NB4 (cell line): ENCODE data around the gene C1QTNF12.

Experiments used
- DNase-seq: peaks from one replicate; pipeline ENCODE4 v3.0.0; 2010; ENCODE audit warnings: low read depth
- H3K4me3 ChIP-seq: one replicate; pipeline ENCODE4 v1.5.1; 2011; ENCODE audit warnings: mild to moderate bottlenecking, low read depth, low read length, moderate library complexity
- CTCF ChIP-seq: IDR thresholded peaks from one replicate; pipeline ENCODE4 v1.5.1; 2012; ENCODE audit warnings: low read depth, low read length
- MAX ChIP-seq: IDR thresholded peaks from 2 replicates; pipeline ENCODE4 v1.6.1; 2011; ENCODE audit warnings: low read depth, low read length
- MYC ChIP-seq: IDR thresholded peaks from 2 replicates; pipeline ENCODE4 v1.6.1; 2011; ENCODE audit warnings: low read depth, low read length
- POLR2A ChIP-seq: IDR thresholded peaks from 2 replicates; pipeline ENCODE4 v1.6.1; 2011; ENCODE audit warnings: mild to moderate bottlenecking; ENCODE audit not compliant: insufficient read length; ENCODE audit errors: extremely low read depth

The C1QTNF12 gene

GRCh38 chr1:1245178-1245816, 1.2 kb downstream of the C1QTNF12 start:
- H3K4me3 ChIP-seq, result no peak overlapping the region
- no peak for DNase-seq
- TF ChIP-seq CTCF (no peak), POLR2A (no peak), MYC (no peak), MAX (no peak)

GRCh38 chr1:1244192-1244811, 2.2 kb downstream of the C1QTNF12 start:
- H3K4me3 ChIP-seq, result no peak overlapping the region
- no peak for DNase-seq
- TF ChIP-seq MYC (no peak), CTCF (no peak), MAX (no peak), POLR2A (no peak)

- no peak for TF ChIP-seq MAX
- no peak for TF ChIP-seq POLR2A
- no peak for TF ChIP-seq MYC
- TF ChIP-seq CTCF, result no peak
- H3K4me3 ChIP-seq, result no peak overlapping the region
- no peak for DNase-seq
Observed at GRCh38 chr1:1243807-1244191, 2.7 kb downstream of the C1QTNF12 start.

GRCh38 chr1:1243266-1243660, 3.3 kb downstream of the C1QTNF12 start:
- TF ChIP-seq CTCF, result no peak
- no peak for TF ChIP-seq POLR2A
- TF ChIP-seq MAX, result no peak
- H3K4me3 ChIP-seq, result no peak overlapping the region
- no peak for DNase-seq

- no peak overlapping the region for H3K4me3 ChIP-seq
- no peak for DNase-seq
- no peak for TF ChIP-seq POLR2A
Observed at GRCh38 chr1:1242461-1243265, 3.9 kb downstream of the C1QTNF12 start.

- no peak for TF ChIP-seq MYC
- no peak for TF ChIP-seq MAX
- no peak for TF ChIP-seq POLR2A
- TF ChIP-seq CTCF, result no peak
- no peak overlapping the region for H3K4me3 ChIP-seq
- no peak for DNase-seq
Observed at GRCh38 chr1:1241588-1242219, 4.8 kb downstream of the C1QTNF12 start.
